K562 (cell line): ENCODE measurements around the gene HTR3C. TPM values are rescaled to one million over a fixed set of nuclear protein-coding genes. Genes with fewer than 3 reads are reported as not detected.

Source experiments
- ERF ChIP-seq: fragments of 450-650 bp; formaldehyde crosslinking; IDR thresholded peaks from 2 replicates; pipeline ENCODE4 v1.4.0; 2020; ENCODE audit warnings: mild to moderate bottlenecking, mixed read lengths
- ESRRA ChIP-seq: fragments of 450-650 bp; IDR thresholded peaks from 2 replicates; pipeline ENCODE4 v1.6.1; 2014; ENCODE audit warnings: low read depth, mild to moderate bottlenecking, moderate library complexity, borderline replicate concordance
- HMG20B ChIP-seq: fragments of 250-450 bp; sonication (Bioruptor Pico); IDR thresholded peaks from 2 replicates; pipeline ENCODE4 v1.5.0; 2021; ENCODE audit warnings: mild to moderate bottlenecking
- HNRNPH1 ChIP-seq: fragments of 200-400 bp; formaldehyde crosslinking; optimal IDR thresholded peaks from 2 replicates; pipeline ENCODE3; 2017; ENCODE audit warnings: low read depth, mild to moderate bottlenecking, low read length, moderate library complexity
- HNRNPUL1 ChIP-seq: fragments of 200-400 bp; formaldehyde crosslinking; IDR thresholded peaks from 2 replicates; pipeline ENCODE4 v1.6.1; 2017; ENCODE audit warnings: low read length
- ILK ChIP-seq: fragments of 450-650 bp; IDR thresholded peaks from 2 replicates; pipeline ENCODE4 v1.6.1; 2016; ENCODE audit warnings: missing genetic modification characterization, low read depth, mild to moderate bottlenecking, missing compliant biosample characterization, moderate library complexity, borderline replicate concordance
- KDM2B ChIP-seq: fragments of 250-450 bp; sonication (Bioruptor Pico); IDR thresholded peaks from 2 replicates; pipeline ENCODE4 v1.8.0; 2021; ENCODE audit warnings: mild to moderate bottlenecking, moderate library complexity
- POLR2AphosphoS5 ChIP-seq: IDR thresholded peaks from 2 replicates; pipeline ENCODE4 v1.6.1; 2011; ENCODE audit warnings: mild to moderate bottlenecking, low read depth, low read length, moderate library complexity; ENCODE audit not compliant: control insufficient read depth, insufficient read depth
- RFX5 ChIP-seq: IDR thresholded peaks from 2 replicates; pipeline ENCODE4 v1.6.1; 2011; ENCODE audit warnings: low read depth, mild to moderate bottlenecking, improper control_type of control experiment, low read length
- SMARCA5 ChIP-seq: fragments of 450-650 bp; IDR thresholded peaks from 2 replicates; pipeline ENCODE4 v1.6.1; 2016
- TCF7L2 ChIP-seq: fragments of 150-350 bp; IDR thresholded peaks from 2 replicates; pipeline ENCODE4 v1.6.1; 2016; ENCODE audit warnings: low read depth, mild to moderate bottlenecking, low read length, moderate library complexity
- YY1 ChIP-seq, 3 experiments: IDR thresholded peaks; 2 replicates each; pipeline ENCODE4 v1.6.1; 2011; ENCODE audit warnings: low read length in 2 of 3, mild to moderate bottlenecking in 2 of 3, moderate library complexity in 2 of 3, borderline replicate concordance in 1 of 3, control low read depth in 1 of 3, low read depth in 1 of 3; ENCODE audit not compliant: insufficient read depth in 3 of 3, insufficient replicate concordance in 2 of 3, control insufficient read depth in 1 of 3, insufficient read length in 1 of 3; ENCODE audit errors: extremely low read depth in 1 of 3
- ZC3H4 ChIP-seq: sonication (generic); formaldehyde crosslinking; IDR thresholded peaks from 2 replicates; pipeline ENCODE4 v1.9.0; 2021; ENCODE audit warnings: missing genetic modification reagents, borderline replicate concordance
- ZNF217 ChIP-seq: sonication (generic); formaldehyde crosslinking; IDR thresholded peaks from 2 replicates; pipeline ENCODE4 v1.8.0; 2022; ENCODE audit warnings: mild to moderate bottlenecking, missing genetic modification reagents
- ZNF23 ChIP-seq: fragments of 250-450 bp; sonication (Bioruptor Pico); IDR thresholded peaks from 2 replicates; pipeline ENCODE4 v1.4.0; 2020; ENCODE audit warnings: mild to moderate bottlenecking
- ZNF77 ChIP-seq: fragments of 250-450 bp; sonication (Bioruptor Pico); IDR thresholded peaks from 2 replicates; pipeline ENCODE4 v1.5.0; 2020
- polyA plus RNA-seq, 8 experiments: library from polyadenylated mRNA; depleted of rRNA in 4 of 8; stranded (reverse) in 5 of 8; unstranded in 3 of 8; fragments of >200 nt; fragmentation: Nextera tagmentation in 2 of 8; fragmentation: Illumina TruSeq in 1 of 8; extraction: Ambion mirVana in 2 of 8; extraction: Trizol in 1 of 8; gene quantifications; 2 replicates each; pipeline versions ENCODE4 v1.2.1 to v1.2.3, GENCODE V29; 2011 to 2014; ENCODE audit warnings: inconsistent platforms in 1 of 8, missing spikeins in 1 of 8
- total RNA-seq, 7 experiments: library from RNA; depleted of rRNA in 6 of 7; stranded (reverse); fragments of >200 nt in 6 of 7; fragmentation: Illumina TruSeq in 2 of 7; extraction: Trizol in 2 of 7; gene quantifications; 2 replicates each; pipeline versions ENCODE4 v1.2.1 to v1.2.3, GENCODE V29; 2011 to 2021; ENCODE audit warnings: low replicate concordance in 1 of 7
- TF ChIP-seq, protein P1 (sequence below): fragments of 450-650 bp; IDR thresholded peaks from 2 replicates; pipeline ENCODE4 v1.6.1; 2016; ENCODE audit warnings: missing biosample characterization, missing genetic modification characterization
- TF ChIP-seq, protein P2 (sequence below), 2 experiments: fragments of 250-450 bp in 1 of 2; fragments of 450-650 bp in 1 of 2; sonication (Bioruptor Pico) in 1 of 2; IDR thresholded peaks; 2 replicates each; pipeline versions ENCODE4 v1.6.1 to v1.8.0; 2016 to 2021; ENCODE audit warnings: mild to moderate bottlenecking in 2 of 2, moderate library complexity in 2 of 2, missing compliant biosample characterization in 1 of 2, missing genetic modification characterization in 1 of 2
- TF ChIP-seq, protein P3 (sequence below): fragments of 150-350 bp; IDR thresholded peaks from 2 replicates; pipeline ENCODE4 v1.6.1; 2014; ENCODE audit warnings: low read depth, mild to moderate bottlenecking, low read length, borderline replicate concordance
- TF ChIP-seq, protein P4 (sequence below): fragments of 200-800 bp; sonication (Bioruptor generic); IDR thresholded peaks from 2 replicates; pipeline ENCODE4 v1.6.1; 2017; ENCODE audit warnings: missing genetic modification characterization, missing compliant biosample characterization

HTR3C gene
- total and polyA plus RNA-seq, 9 of the 15 experiments (the other 6 are each of a cell fraction or from before 2014, with no cell fraction given): 0.04 to 0.06 TPM; not detected in 7

DNA sequence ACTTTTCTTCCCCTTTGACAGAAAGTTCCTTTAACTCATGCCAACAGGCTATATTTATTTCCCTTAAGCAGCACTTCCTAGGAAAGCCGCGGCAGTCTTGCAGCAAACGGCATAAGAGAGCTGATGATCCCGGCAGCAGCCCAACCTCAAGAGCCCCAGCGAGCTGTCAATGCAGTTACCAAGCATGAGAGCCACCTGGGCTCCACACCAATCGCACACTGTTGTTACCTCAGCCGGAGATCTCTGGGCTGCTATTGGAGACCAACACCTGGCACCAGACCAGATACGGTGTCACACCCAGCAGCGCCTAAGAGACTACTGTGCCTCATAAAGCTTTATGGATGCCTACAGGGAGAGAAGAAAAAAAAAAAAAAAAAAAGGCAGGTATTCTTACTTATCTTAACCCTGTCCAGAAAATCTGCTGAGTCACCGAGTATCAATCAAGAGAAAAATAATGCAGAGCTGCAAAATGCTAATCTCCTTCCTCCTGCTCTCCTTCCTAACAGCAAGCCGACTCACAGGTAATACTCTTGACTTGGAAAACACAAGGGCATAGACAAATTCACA lies 46.8 kb upstream of the HTR3C start (continued):
- TF ChIP-seq ZC3H4 (no peak), ILK (tag) (no peak), HMG20B (CRISPR knock-in tag) (no peak), ZNF217 (no peak), YY1 (IDR thresholded peaks at IDR 0.05; ENCODE audit: borderline replicate concordance in 1 of 3, control insufficient read depth in 1 of 3, extremely low read depth in 1 of 3, insufficient read depth in 3 of 3, insufficient read length in 1 of 3, insufficient replicate concordance in 2 of 3, low read depth in 1 of 3, low read length in 2 of 3) (no peak), HNRNPUL1 (no peak), RFX5 (no peak), TCF7L2 (no peak), POLR2AphosphoS5 (no peak), ZNF77 (CRISPR knock-in tag) (no peak), HNRNPH1 (no peak), KDM2B (CRISPR knock-in tag) (no peak), ZNF23 (CRISPR knock-in tag) (no peak), SMARCA5 (no peak), ESRRA (no peak), ERF (CRISPR knock-in tag) (no peak)
- TF ChIP-seq, protein P1, sequence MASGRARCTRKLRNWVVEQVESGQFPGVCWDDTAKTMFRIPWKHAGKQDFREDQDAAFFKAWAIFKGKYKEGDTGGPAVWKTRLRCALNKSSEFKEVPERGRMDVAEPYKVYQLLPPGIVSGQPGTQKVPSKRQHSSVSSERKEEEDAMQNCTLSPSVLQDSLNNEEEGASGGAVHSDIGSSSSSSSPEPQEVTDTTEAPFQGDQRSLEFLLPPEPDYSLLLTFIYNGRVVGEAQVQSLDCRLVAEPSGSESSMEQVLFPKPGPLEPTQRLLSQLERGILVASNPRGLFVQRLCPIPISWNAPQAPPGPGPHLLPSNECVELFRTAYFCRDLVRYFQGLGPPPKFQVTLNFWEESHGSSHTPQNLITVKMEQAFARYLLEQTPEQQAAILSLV (tag): no peak
- TF ChIP-seq, protein P2, sequence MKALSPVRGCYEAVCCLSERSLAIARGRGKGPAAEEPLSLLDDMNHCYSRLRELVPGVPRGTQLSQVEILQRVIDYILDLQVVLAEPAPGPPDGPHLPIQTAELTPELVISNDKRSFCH (CRISPR knock-in tag; IDR thresholded peaks at IDR 0.05): no peak
- TF ChIP-seq, protein P2 (tag; IDR thresholded peaks at IDR 0.05): no peak
- TF ChIP-seq, protein P3, sequence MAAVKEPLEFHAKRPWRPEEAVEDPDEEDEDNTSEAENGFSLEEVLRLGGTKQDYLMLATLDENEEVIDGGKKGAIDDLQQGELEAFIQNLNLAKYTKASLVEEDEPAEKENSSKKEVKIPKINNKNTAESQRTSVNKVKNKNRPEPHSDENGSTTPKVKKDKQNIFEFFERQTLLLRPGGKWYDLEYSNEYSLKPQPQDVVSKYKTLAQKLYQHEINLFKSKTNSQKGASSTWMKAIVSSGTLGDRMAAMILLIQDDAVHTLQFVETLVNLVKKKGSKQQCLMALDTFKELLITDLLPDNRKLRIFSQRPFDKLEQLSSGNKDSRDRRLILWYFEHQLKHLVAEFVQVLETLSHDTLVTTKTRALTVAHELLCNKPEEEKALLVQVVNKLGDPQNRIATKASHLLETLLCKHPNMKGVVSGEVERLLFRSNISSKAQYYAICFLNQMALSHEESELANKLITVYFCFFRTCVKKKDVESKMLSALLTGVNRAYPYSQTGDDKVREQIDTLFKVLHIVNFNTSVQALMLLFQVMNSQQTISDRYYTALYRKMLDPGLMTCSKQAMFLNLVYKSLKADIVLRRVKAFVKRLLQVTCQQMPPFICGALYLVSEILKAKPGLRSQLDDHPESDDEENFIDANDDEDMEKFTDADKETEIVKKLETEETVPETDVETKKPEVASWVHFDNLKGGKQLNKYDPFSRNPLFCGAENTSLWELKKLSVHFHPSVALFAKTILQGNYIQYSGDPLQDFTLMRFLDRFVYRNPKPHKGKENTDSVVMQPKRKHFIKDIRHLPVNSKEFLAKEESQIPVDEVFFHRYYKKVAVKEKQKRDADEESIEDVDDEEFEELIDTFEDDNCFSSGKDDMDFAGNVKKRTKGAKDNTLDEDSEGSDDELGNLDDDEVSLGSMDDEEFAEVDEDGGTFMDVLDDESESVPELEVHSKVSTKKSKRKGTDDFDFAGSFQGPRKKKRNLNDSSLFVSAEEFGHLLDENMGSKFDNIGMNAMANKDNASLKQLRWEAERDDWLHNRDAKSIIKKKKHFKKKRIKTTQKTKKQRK: no peak
- TF ChIP-seq, protein P4, sequence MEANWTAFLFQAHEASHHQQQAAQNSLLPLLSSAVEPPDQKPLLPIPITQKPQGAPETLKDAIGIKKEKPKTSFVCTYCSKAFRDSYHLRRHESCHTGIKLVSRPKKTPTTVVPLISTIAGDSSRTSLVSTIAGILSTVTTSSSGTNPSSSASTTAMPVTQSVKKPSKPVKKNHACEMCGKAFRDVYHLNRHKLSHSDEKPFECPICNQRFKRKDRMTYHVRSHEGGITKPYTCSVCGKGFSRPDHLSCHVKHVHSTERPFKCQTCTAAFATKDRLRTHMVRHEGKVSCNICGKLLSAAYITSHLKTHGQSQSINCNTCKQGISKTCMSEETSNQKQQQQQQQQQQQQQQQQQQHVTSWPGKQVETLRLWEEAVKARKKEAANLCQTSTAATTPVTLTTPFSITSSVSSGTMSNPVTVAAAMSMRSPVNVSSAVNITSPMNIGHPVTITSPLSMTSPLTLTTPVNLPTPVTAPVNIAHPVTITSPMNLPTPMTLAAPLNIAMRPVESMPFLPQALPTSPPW (CRISPR knock-in tag): no peak
